ENCODE data around the gene JARID2.

JARID2 gene

GRCh38 chr6:15474196-15474595, 228.3 kb downstream of the JARID2 start:
- no peak overlapping the region for H3K27ac ChIP-seq
- POLR2A ChIA-PET (ENCODE audit: low non-redundant PET) = no interaction called here
- DNase-seq (ENCODE audit: low spot score) = no peak
- TF ChIP-seq, protein P1, sequence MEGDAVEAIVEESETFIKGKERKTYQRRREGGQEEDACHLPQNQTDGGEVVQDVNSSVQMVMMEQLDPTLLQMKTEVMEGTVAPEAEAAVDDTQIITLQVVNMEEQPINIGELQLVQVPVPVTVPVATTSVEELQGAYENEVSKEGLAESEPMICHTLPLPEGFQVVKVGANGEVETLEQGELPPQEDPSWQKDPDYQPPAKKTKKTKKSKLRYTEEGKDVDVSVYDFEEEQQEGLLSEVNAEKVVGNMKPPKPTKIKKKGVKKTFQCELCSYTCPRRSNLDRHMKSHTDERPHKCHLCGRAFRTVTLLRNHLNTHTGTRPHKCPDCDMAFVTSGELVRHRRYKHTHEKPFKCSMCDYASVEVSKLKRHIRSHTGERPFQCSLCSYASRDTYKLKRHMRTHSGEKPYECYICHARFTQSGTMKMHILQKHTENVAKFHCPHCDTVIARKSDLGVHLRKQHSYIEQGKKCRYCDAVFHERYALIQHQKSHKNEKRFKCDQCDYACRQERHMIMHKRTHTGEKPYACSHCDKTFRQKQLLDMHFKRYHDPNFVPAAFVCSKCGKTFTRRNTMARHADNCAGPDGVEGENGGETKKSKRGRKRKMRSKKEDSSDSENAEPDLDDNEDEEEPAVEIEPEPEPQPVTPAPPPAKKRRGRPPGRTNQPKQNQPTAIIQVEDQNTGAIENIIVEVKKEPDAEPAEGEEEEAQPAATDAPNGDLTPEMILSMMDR (conservative IDR thresholded peaks at IDR 0.05; ENCODE audit: low read depth) = no peak
- CTCF ChIA-PET = interaction anchor here (2.0 kb wide), 1 partner anchor 17 kb away, joined by 5 read pairs; no protein-coding TSS in a partner anchor

DNA sequence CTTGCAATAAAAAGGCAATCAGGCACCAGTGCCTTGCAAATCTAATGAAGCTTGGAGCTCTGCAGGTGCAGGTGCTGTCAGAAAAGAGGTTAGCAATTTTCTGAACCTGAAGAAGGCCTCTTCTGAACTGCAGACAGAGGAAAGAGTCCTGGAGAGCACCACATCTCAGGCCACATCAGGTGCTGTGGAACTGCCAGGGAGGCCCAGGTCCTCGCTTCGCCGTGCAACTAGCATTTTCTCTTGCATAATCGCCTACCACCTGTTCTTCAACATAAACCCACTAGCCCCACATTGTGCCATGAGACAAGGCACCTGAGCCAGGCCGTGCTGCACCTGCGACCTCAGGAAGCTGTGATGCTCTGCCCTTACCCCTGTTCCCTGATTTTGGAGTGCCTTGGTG, 229.4 kb downstream of the JARID2 start:
- DNase-seq (ENCODE audit: low spot score) = no peak
- TF ChIP-seq, protein P1 (conservative IDR thresholded peaks at IDR 0.05; ENCODE audit: low read depth) = no peak
- ChIA-PET CTCF (interaction anchor here (2.0 kb wide), 1 partner anchor 18 kb away, joined by 5 read pairs; no protein-coding TSS in a partner anchor), POLR2A (ENCODE audit: low non-redundant PET) (no interaction called here)
- H3K27ac ChIP-seq = no peak overlapping the region

DNA sequence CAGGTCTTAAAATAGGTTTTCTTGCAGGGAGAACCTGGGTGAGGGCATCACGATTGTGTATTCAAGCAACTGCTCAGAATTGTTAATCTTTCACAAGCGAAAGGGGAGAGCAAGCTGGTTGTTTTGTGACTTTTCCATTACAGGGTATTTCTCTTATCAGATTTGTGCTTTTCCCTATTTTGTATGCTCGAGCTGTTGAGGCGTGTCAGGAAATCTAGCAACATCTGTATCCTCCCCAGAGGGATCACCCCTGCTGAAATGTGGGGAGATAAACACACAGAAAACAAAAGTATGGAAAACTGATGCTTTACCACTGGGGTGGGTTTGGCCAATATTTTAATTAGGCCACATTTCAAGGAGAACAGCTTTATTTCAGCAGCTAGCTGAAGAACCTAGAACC, 230.0 kb downstream of the JARID2 start:
- DNase-seq (ENCODE audit: low spot score) = no peak
- H3K27ac ChIP-seq = no peak overlapping the region
- ChIA-PET POLR2A (ENCODE audit: low non-redundant PET) (no interaction called here), CTCF (interaction anchor here (2.0 kb wide), 1 partner anchor 18 kb away, joined by 5 read pairs; no protein-coding TSS in a partner anchor)
- TF ChIP-seq, protein P1 (conservative IDR thresholded peaks at IDR 0.05; ENCODE audit: low read depth) = no peak

- H3K27ac ChIP-seq = no peak overlapping the region
- TF ChIP-seq, protein P1 (conservative IDR thresholded peaks at IDR 0.05; ENCODE audit: low read depth) = no peak
- DNase-seq (ENCODE audit: low spot score) = no peak
- ChIA-PET POLR2A (ENCODE audit: low non-redundant PET) (no interaction called here), CTCF (interaction anchor here (0.6 kb wide), 1 partner anchor 1631 kb away, joined by 3 read pairs; no protein-coding TSS in a partner anchor)
Observed at GRCh38 chr6:15476631-15477380, 230.9 kb downstream of the JARID2 start.

GRCh38 chr6:15477746-15478145, 231.9 kb downstream of the JARID2 start:
- TF ChIP-seq, protein P1 (conservative IDR thresholded peaks at IDR 0.05; ENCODE audit: low read depth) = no peak
- DNase-seq (ENCODE audit: low spot score) = no peak
- POLR2A ChIA-PET (ENCODE audit: low non-redundant PET) = no interaction called here
- H3K27ac ChIP-seq = no peak overlapping the region
- CTCF ChIA-PET = interaction anchor here (0.6 kb wide), 1 partner anchor 1632 kb away, joined by 3 read pairs; no protein-coding TSS in a partner anchor

GRCh38 chr6:15479761-15480160, 233.9 kb downstream of the JARID2 start:
- TF ChIP-seq, protein P1 (conservative IDR thresholded peaks at IDR 0.05; ENCODE audit: low read depth) = no peak
- peak overlapping the region; percentile 46; the same call in 1 of the 2 replicates for H3K27ac ChIP-seq
- POLR2A ChIA-PET (ENCODE audit: low non-redundant PET) = no interaction called here
- CTCF ChIA-PET = interaction anchor here (0.5 kb wide), 1 partner anchor 1717 kb away, joined by 4 read pairs; no protein-coding TSS in a partner anchor
- DNase-seq (ENCODE audit: low spot score) = peak; percentile 79

All from RWPE1 (cell line).